ENCODE results near the gene LDLRAD4.
"Not testable (repeated sequence)": the region's sequence is repeated elsewhere in the genome, so short reads cannot be mapped to it uniquely, and the experiment has no call there.

The LDLRAD4 gene

GRCh38 chr18:13471971-13472628 lies 253.5 kb downstream of the LDLRAD4 start:
- in situ Hi-C loops (cut with MboI; ENCODE audit: low sequenced_read_pairs): no loop called here

GRCh38 chr18:13473751-13474150 lies 255.2 kb downstream of the LDLRAD4 start:
- in situ Hi-C loops (cut with MboI; ENCODE audit: low sequenced_read_pairs): no loop called here

GRCh38 chr18:13474336-13474735 lies 255.8 kb downstream of the LDLRAD4 start:
- in situ Hi-C loops (cut with MboI; ENCODE audit: low sequenced_read_pairs): no loop called here

GRCh38 chr18:13474907-13475545 lies 256.5 kb downstream of the LDLRAD4 start:
- in situ Hi-C loops (cut with MboI; ENCODE audit: low sequenced_read_pairs): no loop called here

DNA sequence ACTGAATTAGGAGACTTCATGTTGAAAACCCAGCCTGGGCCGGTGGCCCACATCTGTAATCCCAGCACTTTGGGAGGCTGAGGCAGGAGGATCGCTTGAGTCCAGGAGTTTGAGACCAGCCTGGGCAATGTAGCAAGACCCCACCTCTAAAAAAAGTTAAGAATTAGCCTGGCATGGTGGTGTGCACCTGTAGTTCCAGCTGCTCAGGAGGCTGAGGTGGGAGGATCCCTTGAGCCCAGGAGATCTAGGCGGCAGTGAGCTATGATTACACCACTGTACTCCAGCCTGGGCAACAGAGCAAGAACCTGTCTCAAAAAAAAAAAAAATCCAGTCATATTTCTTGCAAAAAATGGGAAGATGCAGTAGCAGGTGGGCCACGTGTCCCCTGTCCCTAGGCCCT lies 257.8 kb downstream of the LDLRAD4 start:
- in situ Hi-C loops (cut with MboI; ENCODE audit: low sequenced_read_pairs): not testable (repeated sequence)

DNA sequence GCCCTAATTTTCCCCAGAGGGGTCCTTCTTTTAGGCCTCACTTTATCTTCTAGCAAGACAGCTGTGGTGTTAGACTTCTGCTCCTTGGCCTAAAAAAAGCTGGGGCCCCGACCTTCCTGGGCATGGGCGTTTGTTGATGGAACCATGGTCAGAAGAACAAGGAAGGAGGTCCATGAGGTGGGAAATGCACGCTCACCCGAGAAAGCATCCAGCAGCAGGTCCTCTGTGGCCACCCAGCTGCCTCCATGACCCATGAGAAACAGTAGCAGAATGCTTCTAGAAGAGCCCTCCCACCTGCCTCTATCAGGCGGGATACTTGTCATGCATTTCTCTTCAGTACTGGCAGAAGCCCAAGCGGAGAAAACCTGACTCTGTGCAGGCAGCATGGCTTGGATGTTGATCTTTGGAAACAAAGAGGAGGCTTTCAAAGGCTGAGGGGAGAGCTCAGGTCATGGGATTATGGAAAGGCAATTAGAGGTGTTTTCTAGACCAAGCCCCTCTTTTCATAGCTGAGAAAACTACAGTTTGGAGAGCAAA lies 258.7 kb downstream of the LDLRAD4 start:
- in situ Hi-C loops (cut with MboI; ENCODE audit: low sequenced_read_pairs): no loop called here

- in situ Hi-C loops (cut with MboI; ENCODE audit: low sequenced_read_pairs): no loop called here
Observed at GRCh38 chr18:13480571-13481255, 262.2 kb downstream of the LDLRAD4 start.

GRCh38 chr18:13481331-13481730 lies 262.8 kb downstream of the LDLRAD4 start:
- in situ Hi-C loops (cut with MboI; ENCODE audit: low sequenced_read_pairs): no loop called here

DNA sequence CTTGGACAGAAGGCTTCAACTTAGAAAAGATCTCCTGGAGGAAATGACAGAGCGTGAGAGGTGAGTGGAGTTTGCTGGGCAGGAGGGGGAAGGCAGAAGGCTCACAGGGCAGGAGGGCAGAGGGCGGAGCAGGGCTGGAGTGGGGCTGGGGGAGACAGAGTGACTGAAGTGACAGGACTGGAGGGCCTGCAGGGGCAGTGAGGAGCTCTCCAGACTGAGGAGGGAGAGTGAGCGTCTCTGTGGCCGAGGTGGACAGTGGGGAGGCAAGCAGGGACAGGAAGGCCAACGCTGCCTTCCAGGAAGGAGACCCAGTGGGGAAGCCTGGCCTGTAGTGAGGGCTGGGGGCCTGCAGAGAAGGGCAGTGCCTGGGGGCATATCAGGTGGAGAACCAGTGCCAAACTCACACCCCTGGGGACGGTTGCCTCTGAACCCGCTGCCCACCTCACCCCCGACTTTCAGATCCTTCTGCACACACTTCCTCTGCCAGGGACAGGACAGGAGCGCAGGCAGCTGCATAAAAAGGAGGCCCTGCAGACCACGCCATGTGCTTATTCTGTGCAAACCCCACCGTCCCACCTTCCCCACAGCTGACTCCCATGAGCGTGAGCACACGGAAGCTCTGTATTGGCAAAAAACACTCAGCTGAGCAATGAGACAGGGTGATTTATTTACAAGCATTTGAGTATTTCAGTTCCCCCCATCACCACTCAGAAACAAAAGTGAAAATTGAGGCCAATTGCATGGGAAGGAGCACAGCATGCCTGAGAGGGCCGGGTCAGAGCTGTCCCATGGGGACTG lies 263.5 kb downstream of the LDLRAD4 start:
- in situ Hi-C loops (cut with MboI; ENCODE audit: low sequenced_read_pairs): no loop called here

GRCh38 chr18:13482618-13482945 lies 264.0 kb downstream of the LDLRAD4 start:
- in situ Hi-C loops (cut with MboI; ENCODE audit: low sequenced_read_pairs): no loop called here

DNA sequence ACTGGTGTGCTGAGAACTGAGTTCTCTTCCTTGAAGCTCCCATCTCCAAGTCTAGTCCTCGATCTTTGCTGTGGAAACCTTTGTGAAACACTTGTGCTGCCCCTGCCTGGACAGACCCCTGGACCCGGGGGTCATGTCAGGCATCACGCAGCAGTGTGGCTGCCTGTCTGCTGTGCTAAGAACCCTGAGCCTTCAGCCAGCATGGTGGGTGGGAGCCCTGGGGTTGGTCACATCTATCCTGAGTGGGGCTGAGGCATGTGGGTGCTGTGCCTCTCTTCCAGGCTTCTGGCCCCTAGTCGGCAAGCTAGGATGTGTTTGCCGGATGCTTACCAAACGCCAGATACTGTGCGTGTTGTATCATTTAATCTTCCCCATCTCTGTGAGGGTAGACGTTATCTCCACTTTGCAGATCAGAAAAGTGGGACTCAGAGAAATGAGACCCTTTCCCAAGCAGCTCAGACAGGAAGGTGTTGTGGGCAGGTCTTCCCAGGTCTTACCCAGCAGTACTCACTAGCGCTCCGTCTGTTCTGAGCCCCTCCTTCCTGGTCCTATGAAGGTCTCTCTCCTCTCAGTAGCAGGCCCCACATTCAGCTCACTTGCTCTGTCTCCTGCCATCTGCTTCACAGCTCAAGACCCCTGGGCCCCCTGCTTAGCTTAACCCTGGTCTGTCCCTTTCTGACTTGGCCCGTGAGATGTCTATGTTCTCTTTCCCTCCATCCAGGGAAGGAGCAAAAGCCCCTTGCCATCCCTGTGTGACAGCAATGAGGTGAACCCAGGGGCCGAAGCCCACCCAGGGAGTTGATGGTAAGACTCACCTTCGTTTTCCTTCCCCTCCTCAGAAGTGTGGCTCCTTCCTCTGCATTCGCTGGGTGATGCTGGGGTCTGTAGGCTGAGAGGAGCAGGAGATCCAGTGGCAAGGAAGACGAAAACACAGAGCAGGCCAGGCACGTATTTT lies 265.0 kb downstream of the LDLRAD4 start:
- in situ Hi-C loops (cut with MboI; ENCODE audit: low sequenced_read_pairs): no loop called here

GRCh38 chr18:13485182-13485581 lies 266.6 kb downstream of the LDLRAD4 start:
- in situ Hi-C loops (cut with MboI; ENCODE audit: low sequenced_read_pairs): no loop called here

DNA sequence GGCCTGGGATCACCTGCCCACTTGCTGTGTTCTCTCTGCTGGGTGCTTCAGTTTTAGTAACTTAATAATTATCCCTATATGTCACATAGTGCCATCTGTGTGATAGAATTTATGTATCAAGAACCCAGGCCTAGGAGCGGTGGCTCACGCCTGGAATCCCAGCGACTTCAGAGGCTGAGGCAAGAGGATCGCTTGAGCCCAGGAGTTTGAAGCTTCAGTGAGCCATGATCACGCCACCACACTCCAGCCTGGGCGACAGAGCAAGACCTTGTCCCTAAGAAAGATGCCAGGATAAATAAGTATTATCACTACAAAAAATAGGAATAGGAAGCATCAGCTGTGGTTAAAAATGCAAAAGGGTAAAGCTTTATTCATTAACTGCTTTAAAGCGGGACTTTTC lies 267.0 kb downstream of the LDLRAD4 start:
- in situ Hi-C loops (cut with MboI; ENCODE audit: low sequenced_read_pairs): no loop called here

GRCh38 chr18:13486284-13486683 lies 267.7 kb downstream of the LDLRAD4 start:
- in situ Hi-C loops (cut with MboI; ENCODE audit: low sequenced_read_pairs): no loop called here

- in situ Hi-C loops (cut with MboI; ENCODE audit: low sequenced_read_pairs): no loop called here
Observed at GRCh38 chr18:13486686-13487085, 268.1 kb downstream of the LDLRAD4 start.

DNA sequence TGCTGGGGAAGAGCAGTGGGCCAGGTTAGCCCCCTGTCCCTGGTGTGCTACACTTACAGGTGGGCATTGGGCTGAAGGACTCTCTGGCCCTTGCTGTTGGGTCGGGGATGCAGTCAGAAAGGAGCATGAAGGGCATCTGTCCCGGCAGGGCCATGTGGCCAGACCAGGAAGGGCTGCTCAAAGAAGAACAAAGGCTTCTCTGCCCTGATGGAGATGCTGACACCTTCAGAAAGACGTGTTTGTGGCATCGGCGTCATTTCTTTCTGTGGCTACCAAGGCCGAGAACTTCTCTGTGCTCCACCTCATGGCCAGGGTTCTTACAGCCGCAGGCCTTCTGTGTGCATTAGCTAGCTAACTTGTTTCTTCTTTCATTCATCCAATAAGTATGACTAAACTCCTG lies 268.7 kb downstream of the LDLRAD4 start:
- in situ Hi-C loops (cut with MboI; ENCODE audit: low sequenced_read_pairs): no loop called here

DNA sequence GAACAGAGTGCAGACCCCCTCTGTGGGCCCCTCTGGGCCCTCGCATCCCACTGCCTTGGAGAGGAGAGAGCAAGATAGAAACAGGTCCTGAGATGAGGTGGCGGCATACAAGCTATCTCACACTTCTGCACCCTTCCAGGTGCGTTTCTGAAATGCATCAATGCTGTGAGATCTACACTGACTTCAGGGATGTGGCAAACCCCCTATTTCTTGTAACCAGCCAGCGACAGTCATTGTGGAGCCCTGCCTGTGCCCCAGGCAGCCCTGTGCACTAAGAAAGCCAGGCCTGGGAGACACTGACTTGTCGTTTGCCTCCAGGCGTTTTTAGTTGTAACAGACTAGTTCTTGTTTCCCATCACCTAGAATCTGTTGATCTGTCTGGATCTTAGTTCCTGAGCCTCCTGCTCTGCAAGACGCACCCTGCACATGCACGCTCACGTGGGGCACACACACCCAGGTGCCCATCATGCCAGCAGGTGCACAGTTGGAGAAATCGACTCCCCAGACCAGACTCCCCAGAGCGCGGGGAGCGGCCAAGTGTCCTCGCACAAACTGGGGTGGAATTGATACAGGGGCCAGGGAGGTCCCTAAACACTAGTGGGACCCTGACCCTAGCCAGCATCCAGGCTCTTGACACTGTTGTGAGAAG lies 269.8 kb downstream of the LDLRAD4 start:
- in situ Hi-C loops (cut with MboI; ENCODE audit: low sequenced_read_pairs): no loop called here

GRCh38 chr18:13489303-13489702 lies 270.7 kb downstream of the LDLRAD4 start:
- in situ Hi-C loops (cut with MboI; ENCODE audit: low sequenced_read_pairs): not testable (repeated sequence)

DNA sequence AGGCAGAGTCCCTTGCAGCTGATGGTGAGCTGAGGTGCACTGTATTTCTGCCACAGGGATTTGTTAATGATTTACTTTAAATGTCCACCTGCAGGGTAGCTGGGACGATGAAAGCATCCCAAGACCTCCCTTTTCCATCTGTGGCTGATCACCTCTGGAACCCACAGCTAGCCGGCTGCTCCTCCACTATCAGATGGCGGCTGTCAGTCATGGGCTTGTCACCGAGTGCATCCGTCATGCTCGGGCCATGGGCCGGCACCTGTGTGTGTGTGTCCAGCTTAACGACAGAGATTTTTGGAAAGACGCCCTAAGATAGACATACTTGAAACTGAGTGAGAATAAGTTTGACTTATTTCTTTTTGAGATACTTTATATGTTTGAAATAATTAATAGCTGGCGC lies 272.6 kb downstream of the LDLRAD4 start:
- in situ Hi-C loops (cut with MboI; ENCODE audit: low sequenced_read_pairs): no loop called here

- in situ Hi-C loops (cut with MboI; ENCODE audit: low sequenced_read_pairs): no loop called here
Observed at GRCh38 chr18:13492314-13492713, 273.8 kb downstream of the LDLRAD4 start.

All from HL-60/S4 (cell line).